Measurements from ENCODE around the gene KIFAP3. TPM values are rescaled to one million over a fixed set of nuclear protein-coding genes. Genes with fewer than 3 reads are reported as not detected.
"Not testable (repeated sequence)": the region's sequence is repeated elsewhere in the genome, so short reads cannot be mapped to it uniquely, and the experiment has no call there.

Gene KIFAP3
- total and polyA plus RNA-seq, 2 donors (not counting 1 experiment from before 2014, with no cell fraction given) = 3.7 to 14.9 TPM

DNA sequence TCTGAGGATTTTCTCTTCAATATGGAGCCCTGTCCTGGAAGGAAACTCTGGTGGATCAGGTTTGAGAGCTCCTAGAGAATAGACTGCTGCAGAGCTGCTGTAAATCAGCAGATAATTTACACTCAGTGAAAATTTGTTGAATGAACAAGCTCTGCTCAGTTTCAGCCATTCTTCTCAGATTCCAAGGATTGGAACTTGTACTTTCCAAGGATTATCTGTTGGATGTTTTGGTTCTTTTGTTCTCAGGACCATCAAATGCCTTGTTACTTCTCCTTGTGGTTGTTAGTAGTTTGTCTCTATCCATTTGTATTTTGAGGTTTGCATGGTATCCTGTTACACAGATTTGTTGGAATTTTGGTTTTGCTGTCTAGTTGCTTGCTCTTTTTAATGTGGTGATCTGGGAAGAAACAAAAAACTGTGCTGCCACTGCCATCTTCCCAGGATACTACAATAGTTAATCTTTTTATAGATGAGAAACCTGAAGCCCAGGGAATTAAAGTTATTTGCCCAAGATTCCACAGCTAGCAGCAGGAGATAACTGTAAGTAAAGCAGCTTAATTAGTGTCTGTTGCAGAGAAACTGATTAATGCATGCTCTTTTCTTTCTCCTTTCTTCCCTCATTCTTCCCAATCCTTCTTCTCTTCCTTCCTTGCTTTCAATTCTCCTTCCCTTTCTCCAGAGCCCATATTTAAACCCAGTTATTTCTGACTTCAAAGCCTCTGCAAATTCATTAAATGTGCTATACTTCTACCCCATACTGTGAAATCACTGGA, 21.7 kb upstream of the KIFAP3 start:
- no peak for DNase-seq
- no peak overlapping the region for H3K9ac ChIP-seq (ENCODE audit: low read length)
- H3K36me3 ChIP-seq (replicated peaks in 1 of 2; ENCODE audit: control extremely low read depth in 1 of 2, control insufficient read depth in 1 of 2, extremely low read depth in 1 of 2, insufficient read depth in 2 of 2, low read length in 1 of 2) = no peaks in the 10 kb centered on the region
- H3K27me3 ChIP-seq (replicated peaks in 1 of 4; ENCODE audit: control extremely low read depth in 1 of 4, control insufficient read depth in 3 of 4, insufficient read depth in 4 of 4, low read length in 3 of 4) = peaks cover 0 to 5% (median 0%) of the 10 kb centered on the region in 4 experiments
- ChIA-PET CTCF (no interaction called here), POLR2A (no interaction called here)
- no peak overlapping the region for H3K4me2 ChIP-seq (replicated peaks; ENCODE audit: low read depth, low read length, poor library complexity, severe bottlenecking)
- Mint-ChIP-seq H3K27me3 (peaks cover 26% of the 10 kb centered on the region), H3K4me3 (no peak overlapping the region), H3K4me1 (no peaks in the 10 kb centered on the region), H3K27ac (no peak overlapping the region), H3K9me3 (ENCODE audit: insufficient read depth) (peaks cover 2% of the 10 kb centered on the region)
- intact Hi-C loops (cut with micrococcal nuclease) = no loop called here
- no peaks in the 10 kb centered on the region for H4K20me1 ChIP-seq (ENCODE audit: control insufficient read depth, insufficient read depth, low read length, poor library complexity, severe bottlenecking)
- ATAC-seq (ENCODE audit: low read depth) = no peak
- H3K9me3 ChIP-seq (ENCODE audit: control extremely low read depth in 1 of 3, control insufficient read depth in 2 of 3, insufficient read depth in 1 of 3, low read length in 2 of 3) = peaks cover 0 to 3% (median 0%) of the 10 kb centered on the region in 3 donors
- TF ChIP-seq EZH2 (IDR thresholded peaks at IDR 0.05; ENCODE audit: borderline replicate concordance, insufficient read depth, low read depth, low read length, poor library complexity, severe bottlenecking) = no peak
- TF ChIP-seq, protein P1, sequence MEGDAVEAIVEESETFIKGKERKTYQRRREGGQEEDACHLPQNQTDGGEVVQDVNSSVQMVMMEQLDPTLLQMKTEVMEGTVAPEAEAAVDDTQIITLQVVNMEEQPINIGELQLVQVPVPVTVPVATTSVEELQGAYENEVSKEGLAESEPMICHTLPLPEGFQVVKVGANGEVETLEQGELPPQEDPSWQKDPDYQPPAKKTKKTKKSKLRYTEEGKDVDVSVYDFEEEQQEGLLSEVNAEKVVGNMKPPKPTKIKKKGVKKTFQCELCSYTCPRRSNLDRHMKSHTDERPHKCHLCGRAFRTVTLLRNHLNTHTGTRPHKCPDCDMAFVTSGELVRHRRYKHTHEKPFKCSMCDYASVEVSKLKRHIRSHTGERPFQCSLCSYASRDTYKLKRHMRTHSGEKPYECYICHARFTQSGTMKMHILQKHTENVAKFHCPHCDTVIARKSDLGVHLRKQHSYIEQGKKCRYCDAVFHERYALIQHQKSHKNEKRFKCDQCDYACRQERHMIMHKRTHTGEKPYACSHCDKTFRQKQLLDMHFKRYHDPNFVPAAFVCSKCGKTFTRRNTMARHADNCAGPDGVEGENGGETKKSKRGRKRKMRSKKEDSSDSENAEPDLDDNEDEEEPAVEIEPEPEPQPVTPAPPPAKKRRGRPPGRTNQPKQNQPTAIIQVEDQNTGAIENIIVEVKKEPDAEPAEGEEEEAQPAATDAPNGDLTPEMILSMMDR (IDR thresholded peaks at IDR 0.05) = no peak
- H2AFZ ChIP-seq (ENCODE audit: insufficient read depth, low read depth, low read length, poor library complexity, severe bottlenecking) = no peak overlapping the region
- H3K27ac ChIP-seq (ENCODE audit: low read length in 2 of 2) = no peak overlapping the region
- H3K79me2 ChIP-seq (ENCODE audit: control insufficient read depth, insufficient read depth, low read length) = no peaks in the 10 kb centered on the region
- H3K4me1 ChIP-seq (ENCODE audit: control insufficient read depth in 2 of 2, insufficient read depth in 2 of 2, low read length in 2 of 2) = no peaks in the 10 kb centered on the region
- H3K4me3 ChIP-seq (ENCODE audit: control extremely low read depth in 1 of 5, extremely low read depth in 1 of 5, insufficient read depth in 1 of 5, low read depth in 2 of 5, low read length in 4 of 5) = no peak overlapping the region

DNA sequence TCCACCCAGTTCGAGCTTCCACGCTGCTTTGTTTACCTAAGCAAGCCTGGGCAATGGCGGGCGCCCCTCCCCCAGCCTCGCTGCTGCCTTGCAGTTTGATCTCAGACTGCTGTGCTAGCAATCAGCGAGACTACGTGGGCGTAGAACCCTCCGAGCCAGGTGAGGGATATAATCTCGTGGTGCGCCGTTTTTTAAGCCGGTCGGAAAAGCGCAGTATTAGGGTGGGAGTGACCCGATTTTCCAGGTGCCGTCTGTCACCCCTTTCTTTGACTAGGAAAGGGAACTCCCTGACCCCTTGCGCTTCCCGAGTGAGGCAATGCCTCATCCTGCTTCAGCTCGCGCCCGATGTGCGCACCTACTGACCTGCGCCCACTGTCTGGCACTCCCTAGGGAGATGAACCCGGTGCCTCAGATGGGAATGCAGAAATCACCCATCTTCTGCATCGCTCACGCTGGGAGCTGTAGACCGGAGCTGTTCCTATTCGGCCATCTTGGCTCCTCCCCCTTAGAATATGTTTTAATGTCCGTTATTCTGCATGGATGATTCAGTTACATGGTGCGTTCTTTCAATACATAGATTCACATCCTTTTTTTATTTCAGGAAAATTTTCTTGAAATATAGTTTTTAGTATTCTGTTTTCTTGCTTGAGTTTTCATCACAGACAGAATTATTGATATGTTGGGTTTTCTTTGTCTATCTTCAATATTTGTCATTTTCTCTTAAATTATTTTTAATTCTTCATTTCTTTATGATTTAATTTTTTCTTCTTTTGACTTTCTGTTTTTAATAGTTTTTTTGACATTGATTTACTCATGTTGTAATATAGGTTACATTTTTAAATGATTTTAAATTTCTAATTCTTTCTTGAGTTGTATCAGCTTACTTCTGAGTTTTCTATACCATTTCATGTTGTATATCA, 20.5 kb upstream of the KIFAP3 start:
- H3K4me2 ChIP-seq (replicated peaks; ENCODE audit: low read depth, low read length, poor library complexity, severe bottlenecking); H3K9me3 Mint-ChIP-seq (ENCODE audit: insufficient read depth); H3K4me3 ChIP-seq (ENCODE audit: control extremely low read depth in 1 of 5, extremely low read depth in 1 of 5, insufficient read depth in 1 of 5, low read depth in 2 of 5, low read length in 4 of 5); DNase-seq; H3K4me1 ChIP-seq (ENCODE audit: control insufficient read depth in 2 of 2, insufficient read depth in 2 of 2, low read length in 2 of 2); intact Hi-C loops (cut with micrococcal nuclease); H3K9ac ChIP-seq (ENCODE audit: low read length); H3K79me2 ChIP-seq (ENCODE audit: control insufficient read depth, insufficient read depth, low read length); H3K27me3 ChIP-seq (replicated peaks in 1 of 4; ENCODE audit: control extremely low read depth in 1 of 4, control insufficient read depth in 3 of 4, insufficient read depth in 4 of 4, low read length in 3 of 4); H2AFZ ChIP-seq (ENCODE audit: insufficient read depth, low read depth, low read length, poor library complexity, severe bottlenecking); POLR2A ChIA-PET; H3K4me1 Mint-ChIP-seq; CTCF ChIA-PET; H3K36me3 ChIP-seq (replicated peaks in 1 of 2; ENCODE audit: control extremely low read depth in 1 of 2, control insufficient read depth in 1 of 2, extremely low read depth in 1 of 2, insufficient read depth in 2 of 2, low read length in 1 of 2); H3K4me3 Mint-ChIP-seq; ATAC-seq (ENCODE audit: low read depth); H3K27ac ChIP-seq (ENCODE audit: low read length in 2 of 2); H3K9me3 ChIP-seq (ENCODE audit: control extremely low read depth in 1 of 3, control insufficient read depth in 2 of 3, insufficient read depth in 1 of 3, low read length in 2 of 3); H3K27ac Mint-ChIP-seq; H4K20me1 ChIP-seq (ENCODE audit: control insufficient read depth, insufficient read depth, low read length, poor library complexity, severe bottlenecking): not testable (repeated sequence)
- peaks cover 23% of the 10 kb centered on the region for H3K27me3 Mint-ChIP-seq
- WGBS (ENCODE audit: insufficient coverage) = 95% methylated on average over 10 of the region's 31 CpGs
